GM12874 (cell line): Measurements from ENCODE around the gene GNS.

Source experiments
- CTCF ChIP-seq: IDR thresholded peaks from 2 replicates; pipeline ENCODE4 v1.5.1; 2011; ENCODE audit warnings: low read depth, mild to moderate bottlenecking, control low read depth, low read length, moderate library complexity; ENCODE audit not compliant: insufficient read depth

GNS gene

GRCh38 chr12:64670919-64671639, 88.1 kb downstream of the GNS start:
- no peak for TF ChIP-seq CTCF

- TF ChIP-seq CTCF = no peak
These were observed 89.2 kb downstream of the GNS start for GRCh38 chr12:64670019-64670418.

- no peak for TF ChIP-seq CTCF
These were observed 89.8 kb downstream of the GNS start for GRCh38 chr12:64669270-64669842.

- no peak for TF ChIP-seq CTCF
These were observed 91.4 kb downstream of the GNS start for GRCh38 chr12:64667793-64668192.

- no peak for TF ChIP-seq CTCF
These were observed 92.9 kb downstream of the GNS start for GRCh38 chr12:64666054-64666914.

- no peak for TF ChIP-seq CTCF
These were observed 93.7 kb downstream of the GNS start for GRCh38 chr12:64665514-64665913.
